H1 (cell line): ENCODE data around the gene ST14. TPM values are rescaled to one million over a fixed set of nuclear protein-coding genes. Genes with fewer than 3 reads are reported as not detected.

Experiments
- CTCF ChIA-PET: fragments of 300-600 bp; sonication (Branson Sonifier 250); formaldehyde crosslinking; loops from one replicate; lab custom pipeline; 2021; ENCODE audit not compliant: partially characterized antibody; lab: Charles Lee
- POLR2A ChIA-PET: fragments of 300-600 bp; sonication (Branson Sonifier 250); formaldehyde crosslinking; loops from one replicate; lab custom pipeline; 2021; ENCODE audit warnings: inconsistent platforms; ENCODE audit not compliant: partially characterized antibody; lab: Charles Lee
- DNase-seq, 2 experiments: peaks; one replicate each; pipeline versions ENCODE4 v3.0.0 to v3.0.0-alpha.2; 2010 to 2022; ENCODE audit warnings: low spot score in 2 of 2, low read depth in 1 of 2, mixed read lengths in 1 of 2
- FAIRE-seq: peaks from 2 replicates; lab custom pipeline; 2011; peaks lifted over from hg19 to GRCh38; lab: Jason Lieb, UNC
- H2AFZ ChIP-seq: 2 replicates; pipeline ENCODE4 v1.8.1; 2012; ENCODE audit warnings: low read length, inconsistent platforms
- H2AK5ac ChIP-seq: 2 replicates; pipeline ENCODE4 v1.6.1; 2013; ENCODE audit warnings: low read depth, low read length
- H2BK120ac ChIP-seq: replicated peaks from 2 replicates; pipeline ENCODE3; 2013; ENCODE audit warnings: low read depth, low read length, inconsistent platforms
- H2BK12ac ChIP-seq: 2 replicates; pipeline ENCODE4 v1.6.1; 2013; ENCODE audit warnings: low read depth, low read length
- H2BK15ac ChIP-seq: 2 replicates; pipeline ENCODE4 v1.6.1; 2013; ENCODE audit warnings: low read length
- H2BK20ac ChIP-seq: 2 replicates; pipeline ENCODE4 v1.6.1; 2013; ENCODE audit warnings: low read length
- H2BK5ac ChIP-seq: 2 replicates; pipeline ENCODE4 v1.6.1; 2013; ENCODE audit warnings: low read depth, low read length
- H3K14ac ChIP-seq: 2 replicates; pipeline ENCODE4 v1.6.1; 2013; ENCODE audit warnings: inconsistent platforms; ENCODE audit not compliant: insufficient read length
- H3K18ac ChIP-seq: 2 replicates; pipeline ENCODE4 v1.6.1; 2013; ENCODE audit warnings: low read length; ENCODE audit errors: extremely low read depth
- H3K23ac ChIP-seq: 2 replicates; pipeline ENCODE4 v1.6.1; 2013; ENCODE audit warnings: inconsistent platforms; ENCODE audit not compliant: insufficient read length
- H3K23me2 ChIP-seq: 2 replicates; pipeline ENCODE4 v1.6.1; 2013; ENCODE audit warnings: low read depth, low read length
- H3K27ac ChIP-seq: 2 replicates; pipeline ENCODE4 v1.6.1; 2011; ENCODE audit warnings: low read depth, low read length, inconsistent platforms
- H3K27me3 ChIP-seq, 4 experiments: replicated peaks in 1 of 4; 1 replicate in 1 of 4; 2 replicates in 3 of 4; pipeline versions ENCODE4 v1.6.1 to v1.8.1; 2011 to 2013; ENCODE audit warnings: low read length in 3 of 4, mild to moderate bottlenecking in 3 of 4, inconsistent platforms in 2 of 4, mixed read lengths in 2 of 4, moderate library complexity in 1 of 4; ENCODE audit not compliant: control insufficient read depth in 3 of 4, insufficient read depth in 3 of 4; ENCODE audit errors: extremely low read depth in 1 of 4
- H3K36me3 ChIP-seq, 4 experiments: 2 replicates each; pipeline versions ENCODE4 v1.6.1 to v1.8.1; 2011 to 2013; ENCODE audit warnings: mild to moderate bottlenecking in 4 of 4, low read length in 3 of 4, moderate library complexity in 2 of 4, control low read depth in 1 of 4, inconsistent platforms in 1 of 4; ENCODE audit not compliant: insufficient read depth in 4 of 4, control insufficient read depth in 2 of 4
- H3K4ac ChIP-seq: replicated peaks from 2 replicates; pipeline ENCODE3; 2013; ENCODE audit warnings: low read length, low read depth, mixed read lengths, inconsistent platforms; ENCODE audit not compliant: insufficient read length
- H3K4me1 ChIP-seq, 4 experiments: replicated peaks in 1 of 4; 1 replicate in 1 of 4; 2 replicates in 3 of 4; pipeline versions ENCODE4 v1.6.1 to v1.8.1; 2011 to 2013; ENCODE audit warnings: low read length in 3 of 4, inconsistent platforms in 2 of 4, mixed read lengths in 1 of 4; ENCODE audit not compliant: insufficient read depth in 4 of 4, control insufficient read depth in 3 of 4
- H3K4me2 ChIP-seq, 2 experiments: 2 replicates each; pipeline versions ENCODE4 v1.6.1 to v1.8.1; 2011 to 2013; ENCODE audit warnings: low read depth in 2 of 2, low read length in 2 of 2, control low read depth in 1 of 2, inconsistent platforms in 1 of 2, mild to moderate bottlenecking in 1 of 2; ENCODE audit not compliant: insufficient read depth in 1 of 2
- H3K4me3 ChIP-seq, 4 experiments: fragments of 200-600, 300-600 bp in 1 of 4; sonication (generic), shearing (Covaris generic), sonication (Bioruptor Twin) in 1 of 4; 2 replicates each; pipeline versions ENCODE4 v1.5.1 to v1.8.1; 2011 to 2016; ENCODE audit warnings: low read length in 4 of 4, low read depth in 3 of 4, control low read depth in 2 of 4, inconsistent platforms in 2 of 4, mild to moderate bottlenecking in 2 of 4, mixed read lengths in 1 of 4, moderate library complexity in 1 of 4; ENCODE audit not compliant: insufficient read depth in 2 of 4; ENCODE audit errors: extremely low read depth in 1 of 4
- H3K56ac ChIP-seq: replicated peaks from 2 replicates; pipeline ENCODE3; 2013; ENCODE audit warnings: low read depth, mild to moderate bottlenecking, mixed read lengths, low read length, inconsistent platforms; ENCODE audit not compliant: insufficient read length
- H3K79me1 ChIP-seq: 2 replicates; pipeline ENCODE4 v1.6.1; 2013; ENCODE audit warnings: low read depth, low read length, control low read depth
- H3K79me2 ChIP-seq, 2 experiments: 2 replicates each; pipeline versions ENCODE4 v1.6.1 to v1.8.1; 2012 to 2013; ENCODE audit warnings: low read length in 2 of 2, mild to moderate bottlenecking in 2 of 2, inconsistent platforms in 1 of 2; ENCODE audit not compliant: insufficient read depth in 2 of 2, control insufficient read depth in 1 of 2
- H3K9ac ChIP-seq, 4 experiments: replicated peaks in 1 of 4; 1 replicate in 1 of 4; 2 replicates in 3 of 4; pipeline versions ENCODE4 v1.6.1 to v1.8.1; 2011 to 2013; ENCODE audit warnings: low read depth in 3 of 4, low read length in 3 of 4, control low read depth in 2 of 4, mild to moderate bottlenecking in 2 of 4, moderate library complexity in 2 of 4, inconsistent platforms in 1 of 4; ENCODE audit errors: extremely low read depth in 1 of 4
- H3K9me3 ChIP-seq, 2 experiments: 2 replicates each; pipeline versions ENCODE4 v1.6.1 to v1.8.1; 2012 to 2013; ENCODE audit warnings: mild to moderate bottlenecking in 2 of 2, moderate library complexity in 2 of 2, control low read depth in 1 of 2, inconsistent platforms in 1 of 2, low read depth in 1 of 2, low read length in 1 of 2, mixed read lengths in 1 of 2; ENCODE audit not compliant: insufficient read depth in 2 of 2
- H4K20me1 ChIP-seq, 2 experiments: replicated peaks in 1 of 2; 2 replicates each; pipeline versions ENCODE3 to v1.8.1; 2011 to 2013; ENCODE audit warnings: inconsistent platforms in 2 of 2, low read length in 2 of 2, mild to moderate bottlenecking in 1 of 2; ENCODE audit not compliant: insufficient read depth in 2 of 2, control insufficient read depth in 1 of 2
- H4K5ac ChIP-seq: 2 replicates; pipeline ENCODE4 v1.6.1; 2013; ENCODE audit warnings: low read length, low read depth, mixed read lengths, inconsistent platforms; ENCODE audit not compliant: insufficient read length
- H4K8ac ChIP-seq: 2 replicates; pipeline ENCODE4 v1.8.0; 2013; ENCODE audit warnings: mild to moderate bottlenecking, moderate library complexity, low read length, inconsistent platforms; ENCODE audit not compliant: insufficient read depth; ENCODE audit errors: extremely low read depth
- H4K91ac ChIP-seq: replicated peaks from 2 replicates; pipeline ENCODE3; 2013; ENCODE audit warnings: low read length, mixed read lengths, inconsistent platforms; ENCODE audit not compliant: insufficient read length
- JUND ChIP-seq: IDR thresholded peaks from 2 replicates; pipeline ENCODE4 v1.6.1; 2011; ENCODE audit warnings: mild to moderate bottlenecking, improper control_type of control experiment, low read length
- MAX ChIP-seq: IDR thresholded peaks from 2 replicates; pipeline ENCODE4 v1.6.1; 2012; ENCODE audit warnings: inconsistent platforms
- WGBS, 2 experiments: shearing (Covaris generic) in 1 of 2; methylation state at CpG; one replicate each; pipeline versions ENCODE4 v1.1.6 to v1.1.7; 2013 to 2015; ENCODE audit warnings: low lambda C conversion rate in 2 of 2, mixed read lengths in 2 of 2, inconsistent platforms in 1 of 2, low coverage in 1 of 2, missing lambda C conversion rate in 1 of 2; ENCODE audit not compliant: insufficient replicate concordance in 2 of 2, insufficient coverage in 1 of 2, insufficient read length in 1 of 2; ENCODE audit errors: extremely low coverage in 1 of 2, missing lambda C conversion rate in 1 of 2; 5-methylcytosine and 5-hydroxymethylcytosine counted together
- polyA plus RNA-seq, 7 experiments: library from polyadenylated mRNA; depleted of rRNA in 3 of 7; stranded (reverse) in 5 of 7; unstranded in 2 of 7; fragments of >200 nt in 5 of 7; fragments of 200-250 nt in 2 of 7; gene quantifications; 1 replicate in 5 of 7; 2 replicates in 1 of 7; 4 replicates in 1 of 7; pipeline versions ENCODE4 v1.2.1 to v1.2.3, GENCODE V29; 2011 to 2013; ENCODE audit warnings: missing spikeins in 2 of 7, mixed read lengths in 2 of 7
- total RNA-seq: library from RNA; stranded (reverse); fragmentation: NEBNext Ultra II Directional; extraction: Animal tissue kit (Norgen Biotek cat#: 25700); gene quantifications from 2 replicates; pipeline ENCODE4 v1.2.1, GENCODE V29; 2021

The ST14 gene
- total and polyA plus RNA-seq, 2 of the 8 experiments (the other 6 are each of a cell fraction or from before 2014, with no cell fraction given), result 22.4 to 24.9 TPM

GRCh38 chr11:130192845-130193267, 33.3 kb downstream of the ST14 start:
- H2BK15ac ChIP-seq, result no peak overlapping the region
- TF ChIP-seq MAX (no peak), JUND (no peak)
- TF ChIP-seq, all 59 proteins: peak for 0
- no peak for FAIRE-seq

More at GRCh38 chr11:130192845-130193267, 33.3 kb downstream of the ST14 start:
- Histone ChIP-seq H3K23ac (no peak overlapping the region), H2AK5ac (no peak overlapping the region), H3K56ac (no peak overlapping the region), H3K14ac (no peak overlapping the region), H3K27me3 (no peaks in the 10 kb centered on the region), H2BK12ac (no peak overlapping the region), H4K20me1 (peaks cover 0 to 9% of the 10 kb centered on the region in 2 experiments), H3K79me1 (no peaks in the 10 kb centered on the region), H2BK120ac (no peak overlapping the region), H3K4me1 (no peaks in the 10 kb centered on the region), H3K4ac (no peak overlapping the region), H3K9ac (no peak overlapping the region), H4K91ac (no peak overlapping the region), H3K4me3 (no peak overlapping the region), H3K27ac (no peak overlapping the region), H4K8ac (no peak overlapping the region), H3K18ac (no peak overlapping the region), H3K79me2 (no peaks in the 10 kb centered on the region), H3K23me2 (no peaks in the 10 kb centered on the region), H4K5ac (no peak overlapping the region), H2AFZ (no peak overlapping the region), H3K4me2 (no peak overlapping the region), H3K9me3 (no peaks in the 10 kb centered on the region), H2BK20ac (no peak overlapping the region), H2BK5ac (no peak overlapping the region), H3K36me3 (no peaks in the 10 kb centered on the region; a peak in 1 of 8 replicates)
- 87% methylated on average over 4 of the region's 4 CpGs; no CpG with 5 or more reads in 1 of the 2 experiments for WGBS, 2 experiments
- ChIA-PET POLR2A (no interaction called here), CTCF (interaction anchor here (0.8 to 1.8 kb wide), 6 partner anchors 9 to 52 kb away, joined by 3 to 4 read pairs (median 3); no protein-coding TSS in a partner anchor)
- DNase-seq, result no peak
